NCI-H1105 (cell line): ENCODE results near the gene TAC4.
"Not testable (repeated sequence)": the region's sequence is repeated elsewhere in the genome, so short reads cannot be mapped to it uniquely, and the experiment has no call there.

ENCODE experiments used
- DNase-seq: peaks from one replicate; lab custom pipeline; 2025; lab: John Stamatoyannopoulos, UW

Gene TAC4

DNA sequence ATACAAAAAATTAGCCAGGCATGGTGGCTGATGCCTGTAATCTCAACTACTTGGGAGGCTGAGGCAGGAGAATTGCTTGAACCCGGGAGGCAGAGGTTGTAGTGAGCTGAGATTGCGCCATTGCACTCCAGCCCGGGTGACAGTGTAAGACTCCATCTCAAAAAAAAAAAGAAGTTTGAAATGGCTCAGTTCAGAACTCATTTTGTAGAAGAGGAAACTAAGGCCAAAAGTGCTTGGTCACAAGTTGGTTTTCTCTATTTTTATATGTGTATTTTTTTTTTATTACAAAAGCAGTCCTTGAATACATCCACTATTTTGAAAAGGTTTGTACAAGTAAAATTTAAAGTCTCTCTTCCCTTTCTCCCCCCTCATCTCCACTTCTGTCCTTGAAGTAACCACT lies 5.5 kb downstream of the TAC4 start:
- DNase-seq = no peak

DNA sequence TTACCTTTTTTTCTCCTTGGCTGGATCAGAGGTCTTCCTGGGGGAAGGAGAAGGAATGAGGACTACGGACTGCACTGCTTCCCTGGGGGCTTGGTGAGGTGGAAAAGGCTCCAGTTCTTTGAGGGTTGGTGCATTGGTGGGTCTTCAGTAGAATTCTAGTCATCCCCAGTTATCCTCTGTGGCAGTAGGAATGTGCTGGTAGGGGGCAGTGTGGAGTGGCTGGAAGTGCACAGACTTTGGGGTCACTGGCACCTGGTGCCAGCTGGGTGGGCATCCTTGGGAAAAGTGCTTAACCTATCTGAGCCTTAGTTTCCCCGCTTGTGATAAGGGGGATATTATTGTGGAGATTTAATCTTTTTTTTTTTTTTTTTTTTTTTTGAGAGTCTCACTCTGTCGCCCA lies 6.3 kb downstream of the TAC4 start:
- no peak for DNase-seq

DNA sequence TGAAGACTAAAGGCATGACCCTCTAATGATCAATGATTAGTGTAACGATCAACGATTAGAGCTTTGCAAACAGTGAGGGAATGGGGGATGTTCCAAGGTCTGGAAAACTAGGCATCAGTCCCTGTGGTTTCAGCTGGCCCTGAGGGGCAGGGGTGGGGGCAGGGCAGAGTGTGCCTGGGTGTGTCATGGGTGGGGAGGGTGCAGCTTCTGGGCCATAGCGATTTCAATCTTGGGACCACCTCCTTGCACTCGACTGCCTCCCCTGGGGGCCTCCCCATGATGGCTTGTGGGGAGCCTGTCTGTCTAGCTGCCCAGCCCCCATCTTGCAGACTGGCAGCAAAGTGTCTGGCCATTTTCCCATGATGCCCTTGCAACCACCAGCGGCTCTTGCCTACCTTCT lies 8.4 kb downstream of the TAC4 start:
- no peak for DNase-seq

DNA sequence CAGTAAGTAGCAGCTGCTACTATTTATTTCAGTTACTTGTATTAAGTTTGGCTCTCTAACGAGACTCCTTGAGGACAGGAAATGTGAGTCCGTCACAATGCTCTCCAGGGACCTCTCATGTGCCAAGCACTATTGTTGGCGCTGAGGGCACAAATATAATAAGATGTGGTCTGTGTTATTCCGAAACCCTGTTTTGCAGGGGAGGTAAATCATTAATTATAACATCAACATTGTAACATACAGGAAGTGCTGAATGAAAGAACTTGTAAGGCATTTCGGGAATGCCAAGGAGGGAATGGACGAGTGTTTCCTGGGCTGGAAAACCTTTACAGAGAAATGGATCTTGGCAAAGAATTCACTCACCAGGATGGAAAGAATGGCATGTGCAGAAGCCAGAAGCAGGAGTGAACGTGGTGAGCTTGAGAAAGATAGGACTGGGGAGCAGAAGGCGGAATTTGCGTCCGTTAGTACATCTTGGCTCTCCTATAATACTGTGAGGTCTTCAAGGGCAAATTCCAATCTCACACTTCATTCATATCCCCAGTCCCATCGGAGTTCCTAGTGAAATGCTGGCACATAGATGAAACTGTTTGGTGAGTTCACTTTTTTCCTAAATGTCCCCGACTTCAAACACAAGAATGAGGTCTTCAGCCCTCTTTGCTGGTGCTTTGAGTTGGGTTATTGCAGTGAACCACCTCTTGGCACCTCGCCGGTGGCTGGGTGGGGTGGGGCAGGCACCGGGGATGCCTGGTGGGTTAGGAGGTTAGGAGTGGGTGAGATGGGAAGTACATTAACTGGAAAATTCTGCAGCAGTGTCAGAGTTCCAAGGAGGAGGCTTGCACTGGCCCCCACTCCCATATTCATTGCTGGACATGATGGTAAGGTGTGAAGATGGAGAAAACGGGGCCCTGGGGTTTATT lies 11.5 kb downstream of the TAC4 start:
- DNase-seq = no peak

DNA sequence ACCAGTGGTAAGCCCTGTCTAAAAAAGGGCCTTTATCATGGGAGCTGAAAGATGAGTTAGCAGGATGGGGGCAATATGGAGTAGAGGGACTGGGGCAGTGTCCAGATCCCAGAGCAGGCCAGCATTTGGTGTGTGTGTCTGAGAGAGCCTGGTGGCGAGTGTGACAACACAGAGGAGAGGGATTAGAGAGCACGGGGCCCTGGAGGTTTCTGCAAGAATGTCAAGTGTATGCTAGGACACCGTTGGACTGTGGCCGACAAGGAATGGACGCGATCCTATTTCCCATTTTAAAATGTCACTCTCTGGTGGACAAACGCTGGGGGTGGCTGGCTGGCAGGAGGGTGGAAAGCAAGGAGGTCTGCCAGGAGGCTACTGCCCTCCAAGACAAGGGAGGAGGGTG lies 12.4 kb downstream of the TAC4 start:
- no peak for DNase-seq

DNA sequence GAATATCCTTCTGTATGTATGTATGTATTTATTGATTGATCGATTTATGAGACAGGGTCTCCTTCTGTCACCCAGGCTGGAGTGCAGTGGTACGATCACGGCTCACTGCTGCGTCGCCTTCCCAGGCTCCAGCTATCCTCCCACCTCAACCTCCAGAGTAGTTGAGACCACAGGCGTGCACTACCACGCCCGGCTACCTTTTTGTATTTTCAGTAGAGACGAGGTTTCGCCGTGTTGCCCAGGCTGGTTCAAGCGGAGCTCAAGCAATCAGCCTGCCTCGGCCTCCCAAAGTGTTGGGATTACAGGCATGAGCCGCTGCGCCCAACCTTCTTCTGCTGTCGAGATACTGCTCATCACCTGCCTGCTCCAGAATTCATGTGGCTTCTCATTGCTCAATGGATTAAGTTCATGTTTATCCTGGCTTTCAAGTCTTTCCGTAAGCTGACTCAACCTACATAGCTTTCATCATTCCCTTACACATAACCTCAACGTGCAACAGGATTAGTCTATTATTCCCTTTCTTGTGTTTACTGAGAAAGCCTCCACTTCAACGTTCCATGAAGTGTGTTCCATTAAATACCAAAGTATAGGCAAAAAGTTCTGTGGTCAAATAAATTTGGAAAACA lies 13.6 kb downstream of the TAC4 start:
- no peak for DNase-seq

DNA sequence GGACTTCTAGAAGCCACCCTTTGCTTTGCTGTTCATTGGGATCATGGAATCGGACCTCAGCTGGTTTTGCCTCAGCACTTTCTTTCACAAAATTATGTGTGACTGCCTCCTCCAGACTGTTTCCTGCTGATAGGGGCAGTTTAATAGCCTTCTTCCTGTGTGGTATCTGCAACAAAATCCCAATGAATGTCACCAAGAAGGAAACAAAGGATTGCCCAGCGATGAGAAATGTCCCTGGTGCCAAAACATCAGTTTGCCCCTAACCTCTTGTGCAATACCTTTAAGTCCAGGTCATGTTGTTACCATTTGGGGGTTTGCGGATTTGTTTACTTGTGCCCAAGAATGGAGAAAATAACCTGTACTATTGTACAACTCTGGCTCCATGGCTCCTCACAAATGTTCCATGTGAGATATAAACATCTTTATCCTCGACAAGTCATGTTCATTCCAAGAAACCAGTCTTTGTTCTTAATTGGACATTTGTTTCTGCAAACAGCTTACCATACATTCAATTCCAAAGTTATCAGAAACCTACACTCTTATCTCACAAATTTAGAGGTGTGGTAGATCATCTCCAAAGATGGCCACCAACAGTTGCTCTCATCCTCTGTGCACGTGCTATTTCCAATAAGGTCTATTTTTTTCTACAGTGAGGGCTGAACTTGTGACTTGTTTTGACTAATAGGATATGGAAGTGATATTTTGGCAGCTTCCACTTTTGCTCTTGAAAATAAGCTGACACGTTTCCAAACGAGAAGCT lies 14.8 kb downstream of the TAC4 start:
- DNase-seq = no peak

DNA sequence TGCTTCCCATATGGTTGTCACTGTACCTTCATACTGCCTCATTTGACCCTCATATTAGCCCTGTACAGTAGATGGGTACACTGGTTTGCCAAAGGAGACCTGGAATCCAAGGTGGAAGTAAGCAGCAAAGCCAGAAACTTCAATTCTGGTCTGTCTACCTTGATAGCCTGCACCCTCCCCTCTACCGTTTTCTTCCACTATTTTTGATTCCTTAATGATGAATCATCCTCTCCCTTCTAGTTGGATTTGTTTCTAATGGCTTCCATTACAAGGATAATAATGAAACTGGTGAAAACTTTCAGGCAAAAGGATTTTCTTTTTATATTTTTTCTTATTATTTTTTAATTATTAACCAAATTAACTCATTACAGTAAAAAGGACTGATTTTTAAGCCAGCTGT lies 17.3 kb downstream of the TAC4 start:
- DNase-seq = no peak

DNA sequence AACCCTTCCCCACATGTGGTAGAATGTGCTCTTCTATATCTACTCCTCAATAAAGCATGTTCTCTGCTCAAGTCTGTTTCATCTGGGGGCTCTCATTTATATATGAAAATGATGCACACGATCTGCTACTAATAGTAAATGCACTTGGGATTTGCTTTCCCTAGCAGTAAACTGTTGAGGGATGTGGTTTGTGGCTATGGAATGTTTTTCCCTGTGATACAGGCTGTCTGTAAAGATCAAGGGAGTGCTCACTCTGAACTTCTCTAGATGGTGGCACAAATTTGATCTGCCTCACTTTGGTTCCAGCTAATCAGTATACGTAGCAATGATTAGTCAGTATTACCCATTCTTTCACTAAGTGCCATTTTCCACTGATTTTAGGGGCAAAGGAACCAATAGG lies 18.8 kb downstream of the TAC4 start:
- no peak for DNase-seq

DNA sequence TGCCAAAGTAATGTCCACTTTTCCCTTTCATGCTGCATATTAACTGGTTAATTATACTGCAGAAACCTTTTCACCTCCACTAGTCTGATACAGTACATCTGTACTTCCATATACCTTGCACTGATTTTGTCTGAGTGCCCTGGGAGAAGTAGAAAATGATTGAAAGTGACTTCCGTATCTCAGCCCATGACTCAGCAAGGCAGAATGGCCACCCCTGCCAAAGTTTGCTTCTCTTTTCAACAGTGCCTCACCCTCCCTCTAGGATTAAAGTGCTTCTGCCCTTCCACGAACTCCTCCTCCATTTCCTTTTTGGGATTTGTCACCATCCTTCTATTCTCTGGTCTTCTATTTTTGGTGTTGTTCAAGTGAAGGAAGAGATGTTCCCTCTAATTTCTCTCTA lies 19.5 kb downstream of the TAC4 start:
- not testable (repeated sequence) for DNase-seq

DNA sequence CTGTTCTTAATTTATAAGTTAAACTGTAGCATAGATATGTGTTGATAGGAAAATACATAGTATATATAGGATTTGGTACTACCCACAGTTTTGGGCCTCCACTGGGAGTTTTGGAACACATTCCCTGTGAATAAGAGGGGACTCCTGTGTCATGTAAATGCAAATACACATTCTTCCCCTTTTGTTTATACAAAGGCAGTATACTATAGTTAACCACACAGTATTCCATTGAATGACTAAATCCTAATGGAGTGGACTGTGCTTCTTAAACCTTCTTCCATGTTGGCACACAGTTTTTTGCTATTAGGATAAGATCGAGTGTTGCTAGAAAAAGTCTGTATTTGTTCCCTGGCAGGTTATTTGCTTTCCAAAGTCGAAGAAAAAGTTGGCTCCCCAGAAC lies 22.2 kb downstream of the TAC4 start:
- no peak for DNase-seq

DNA sequence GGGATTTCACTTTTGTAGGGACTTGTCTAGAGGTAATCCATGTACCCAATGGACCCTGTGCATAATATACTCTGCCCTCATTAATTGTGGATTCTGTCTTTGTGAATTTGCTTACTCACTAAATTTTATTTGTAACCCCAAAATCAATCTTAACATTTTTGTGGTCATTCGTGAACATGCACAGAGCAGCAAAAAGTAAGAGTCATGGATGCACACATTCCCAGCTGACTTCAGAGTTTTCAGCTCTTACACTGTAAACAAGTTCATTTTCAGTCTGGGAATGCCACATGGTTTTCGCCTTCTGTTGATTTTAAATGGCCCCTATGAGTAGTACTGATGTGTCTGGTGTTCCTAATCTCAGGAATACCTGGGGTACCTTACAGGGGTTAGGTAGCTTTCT lies 24.3 kb downstream of the TAC4 start:
- DNase-seq = no peak

DNA sequence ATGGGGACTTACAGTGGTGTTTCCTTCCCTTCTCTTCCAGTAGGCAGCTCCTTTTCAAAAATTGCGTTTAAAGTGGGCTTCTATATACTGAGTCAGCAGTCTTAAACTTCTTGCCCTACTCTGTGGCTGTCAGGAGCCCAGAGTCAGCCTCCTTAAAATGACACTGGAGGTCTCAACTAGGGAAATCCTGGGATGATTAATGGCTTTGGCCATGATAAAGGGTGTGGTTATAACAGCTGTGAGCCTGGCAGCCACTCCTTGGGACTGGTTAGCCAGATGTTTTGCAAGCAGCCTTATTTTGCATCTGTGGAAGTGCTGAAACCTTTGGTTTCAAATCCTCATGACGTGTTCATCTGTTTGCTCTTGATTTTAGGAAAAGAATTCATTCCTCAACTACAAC lies 25.0 kb downstream of the TAC4 start:
- DNase-seq = no peak

DNA sequence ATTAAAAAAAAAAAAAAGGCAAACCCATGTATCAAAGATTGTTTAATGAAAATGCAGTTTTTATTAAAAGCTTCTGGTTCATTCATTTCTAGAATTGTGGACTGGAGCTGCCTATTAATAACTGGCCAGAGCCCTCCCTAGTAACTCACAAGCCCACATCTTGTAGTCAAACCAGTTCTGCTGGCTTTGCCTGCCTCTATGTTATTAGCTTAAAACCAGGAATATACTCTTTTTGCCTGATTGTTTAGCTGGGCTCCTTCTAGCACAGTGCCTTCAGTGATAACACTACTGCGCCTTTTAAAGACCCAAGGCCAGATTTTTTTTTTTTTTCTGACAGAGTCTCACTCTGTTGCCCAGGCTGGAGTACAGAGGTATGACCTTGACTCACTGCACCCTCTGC lies 26.0 kb downstream of the TAC4 start:
- no peak for DNase-seq

DNA sequence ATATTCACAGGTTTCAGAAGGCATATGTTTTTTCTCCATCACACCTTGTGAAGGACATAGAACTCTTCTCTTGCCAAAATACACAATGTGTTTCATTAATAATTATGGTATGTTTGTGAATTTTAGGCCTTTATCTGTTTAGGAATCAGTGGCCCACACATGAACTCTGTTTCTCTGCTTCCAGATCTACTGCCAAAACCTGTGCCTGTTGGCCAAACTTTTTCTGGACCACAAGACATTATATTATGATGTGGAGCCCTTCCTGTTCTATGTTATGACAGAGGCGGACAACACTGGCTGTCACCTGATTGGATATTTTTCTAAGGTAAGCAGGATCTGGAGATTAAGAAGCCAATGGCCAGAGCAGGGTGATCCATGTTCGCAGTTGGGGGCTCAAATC lies 26.4 kb downstream of the TAC4 start:
- no peak for DNase-seq

DNA sequence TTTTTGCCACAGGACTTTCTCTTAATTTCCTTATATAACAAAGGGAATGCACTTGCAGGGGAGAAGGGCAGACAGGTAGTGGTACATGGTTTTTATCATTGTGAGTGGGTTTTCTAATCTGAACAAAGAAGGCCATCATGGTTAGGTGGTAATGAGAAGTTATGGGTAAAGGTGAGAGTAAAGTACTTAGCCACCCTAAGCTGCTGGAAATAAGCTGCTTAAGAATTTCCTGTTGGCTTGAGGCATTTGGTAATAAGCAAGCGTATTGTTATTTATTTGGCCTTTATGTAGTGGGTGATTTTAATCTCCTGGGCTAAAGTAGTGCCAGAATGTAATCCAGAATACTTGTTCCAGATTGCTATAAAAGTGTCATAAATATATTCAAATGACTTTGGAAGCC lies 27.1 kb downstream of the TAC4 start:
- no peak for DNase-seq

DNA sequence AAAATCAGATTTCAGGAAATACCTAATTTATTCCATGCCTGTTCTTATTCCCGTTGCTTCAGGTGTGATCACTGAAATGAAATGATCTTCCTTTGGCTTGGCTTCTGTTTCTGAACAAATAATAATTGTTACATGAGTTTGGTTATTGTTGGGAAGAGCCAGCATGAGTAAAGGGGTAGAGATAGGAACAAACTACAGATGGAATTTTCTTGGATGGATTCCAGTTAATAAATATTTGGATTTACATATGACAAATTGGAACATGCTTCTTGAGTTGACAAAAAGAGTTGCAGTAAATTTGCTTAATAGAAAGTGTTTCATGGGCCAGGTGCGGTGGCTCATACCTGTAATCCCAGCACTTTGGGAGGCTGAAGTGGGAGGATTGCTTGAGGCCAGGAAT lies 28.2 kb downstream of the TAC4 start:
- no peak for DNase-seq

DNA sequence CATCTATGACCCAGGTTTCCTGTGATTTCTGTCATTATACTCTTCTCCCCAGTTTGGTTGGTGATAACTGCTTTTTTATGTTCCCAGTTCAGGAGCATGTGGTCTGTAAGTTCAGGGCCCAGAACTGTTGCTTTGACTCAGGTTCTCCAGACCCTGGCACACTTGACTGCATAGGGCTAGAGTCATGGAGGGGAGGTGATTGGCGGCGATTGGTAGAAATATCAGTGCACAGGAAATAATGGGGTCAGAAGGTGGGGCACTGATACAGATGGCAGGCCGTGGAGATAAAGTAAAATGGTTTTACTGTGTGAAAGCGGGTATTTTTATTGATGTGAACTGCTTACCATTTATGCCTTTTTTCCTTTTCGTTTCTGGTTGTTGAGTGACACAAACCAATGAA lies 28.7 kb downstream of the TAC4 start:
- no peak for DNase-seq

DNA sequence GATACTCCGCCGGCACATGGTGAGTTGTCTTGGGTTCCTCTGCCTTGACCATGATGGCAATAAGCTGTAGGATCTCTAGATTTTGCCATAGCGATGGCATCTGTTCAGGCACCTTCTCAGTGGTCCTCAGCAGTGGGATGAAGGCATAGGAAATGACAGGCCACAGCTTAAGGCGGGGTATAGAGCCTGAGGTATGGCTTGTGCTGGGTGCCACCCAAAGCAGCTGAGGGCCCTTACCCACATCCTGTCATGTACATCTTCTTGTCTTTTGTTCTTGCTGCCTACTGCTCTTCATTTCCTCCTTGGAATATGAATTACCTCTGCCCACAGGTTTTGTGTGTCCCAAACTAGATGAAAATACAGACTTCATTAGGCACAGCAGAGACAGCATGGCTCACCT lies 29.9 kb downstream of the TAC4 start:
- DNase-seq = no peak

DNA sequence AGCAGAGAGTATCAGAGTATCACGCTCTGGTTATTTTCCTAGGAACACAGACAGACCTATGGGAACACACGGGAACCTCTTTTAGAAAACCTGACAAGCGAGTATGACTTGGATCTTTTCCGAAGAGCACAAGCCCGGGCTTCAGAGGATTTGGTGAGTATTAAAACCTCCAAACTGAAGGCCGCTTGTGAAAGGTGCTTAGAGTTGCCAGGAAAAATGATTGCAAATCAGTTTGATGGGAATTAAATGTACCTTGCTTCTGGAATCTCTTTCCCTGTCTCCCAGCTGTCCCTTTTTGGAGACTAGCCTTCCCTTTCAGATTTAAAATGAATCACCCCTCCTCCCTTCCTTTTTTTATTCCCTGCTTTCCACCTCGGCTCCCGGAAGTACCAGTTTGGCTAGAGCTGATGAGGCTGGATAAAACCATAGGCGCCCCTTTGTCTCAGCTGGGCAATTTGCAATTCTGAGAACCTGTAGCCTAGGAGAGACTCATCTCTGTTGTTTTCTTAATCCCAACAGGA lies 32.0 kb downstream of the TAC4 start:
- no peak for DNase-seq

DNA sequence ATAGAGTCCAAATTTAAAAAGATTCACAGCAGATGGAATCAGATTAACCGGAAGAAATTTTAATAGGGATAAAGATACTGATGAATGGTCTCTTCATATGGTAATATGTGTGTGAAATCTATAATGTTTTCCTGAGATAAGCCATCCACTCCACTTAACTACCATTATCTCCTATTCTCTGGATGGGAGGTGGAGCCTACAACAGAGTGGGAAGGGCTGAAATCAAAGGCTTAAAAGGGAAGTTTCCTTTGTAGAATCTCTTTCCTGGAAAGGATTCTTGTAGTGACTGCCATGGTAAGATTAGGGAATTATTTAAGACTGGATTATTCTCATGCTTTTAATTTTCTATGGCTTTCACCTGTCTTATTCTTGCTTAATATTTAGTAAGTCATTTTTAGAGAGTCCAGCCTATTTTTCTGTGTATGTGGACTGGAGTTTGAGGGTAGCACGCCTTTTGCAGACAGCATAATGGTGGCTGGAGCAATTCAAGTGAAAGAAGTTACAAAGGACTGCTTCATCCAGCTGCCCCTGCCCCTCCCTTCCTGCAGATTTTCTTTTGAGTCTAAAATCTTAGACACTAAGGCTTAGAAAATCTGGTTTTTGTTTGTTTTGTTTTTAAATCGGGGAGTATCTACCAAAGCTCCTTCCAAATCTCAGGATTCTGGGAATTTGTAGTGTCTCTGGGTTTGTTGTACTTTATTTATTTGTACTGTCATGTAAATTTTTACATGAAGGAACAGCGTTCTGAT lies 32.9 kb downstream of the TAC4 start:
- no peak for DNase-seq

DNA sequence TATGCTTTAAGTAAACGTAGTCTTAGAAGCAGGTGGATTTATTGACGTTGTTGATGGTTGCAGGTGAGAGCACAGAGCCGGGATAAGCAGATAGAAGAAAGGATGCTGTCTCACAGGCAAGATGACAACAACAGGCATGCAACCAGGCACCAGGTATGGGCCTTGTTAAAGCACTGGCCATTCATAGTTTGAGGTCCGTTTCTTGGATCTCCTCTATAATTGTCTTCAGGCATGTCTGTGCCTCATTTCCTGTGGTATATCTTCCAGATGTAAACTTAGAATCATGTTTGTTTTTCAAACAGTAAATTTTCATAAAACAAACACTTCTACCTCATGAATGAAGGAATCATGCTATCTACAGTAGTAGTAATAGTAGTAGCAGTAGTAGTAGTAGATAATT lies 38.8 kb downstream of the TAC4 start:
- no peak for DNase-seq
